ENCODE measurements around the gene RABGAP1L.
"Not testable (repeated sequence)": the region's sequence is repeated elsewhere in the genome, so short reads cannot be mapped to it uniquely, and the experiment has no call there.

The RABGAP1L gene

GRCh38 chr1:174301295-174302077, 142.2 kb downstream of the RABGAP1L start:
- DNase-seq (ENCODE audit: low read depth), result no peak

- no peak for DNase-seq (ENCODE audit: low read depth)
Observed at GRCh38 chr1:174308604-174309003, 149.3 kb downstream of the RABGAP1L start.

GRCh38 chr1:174309490-174309889, 150.2 kb downstream of the RABGAP1L start:
- DNase-seq (ENCODE audit: low read depth), result no peak

DNA sequence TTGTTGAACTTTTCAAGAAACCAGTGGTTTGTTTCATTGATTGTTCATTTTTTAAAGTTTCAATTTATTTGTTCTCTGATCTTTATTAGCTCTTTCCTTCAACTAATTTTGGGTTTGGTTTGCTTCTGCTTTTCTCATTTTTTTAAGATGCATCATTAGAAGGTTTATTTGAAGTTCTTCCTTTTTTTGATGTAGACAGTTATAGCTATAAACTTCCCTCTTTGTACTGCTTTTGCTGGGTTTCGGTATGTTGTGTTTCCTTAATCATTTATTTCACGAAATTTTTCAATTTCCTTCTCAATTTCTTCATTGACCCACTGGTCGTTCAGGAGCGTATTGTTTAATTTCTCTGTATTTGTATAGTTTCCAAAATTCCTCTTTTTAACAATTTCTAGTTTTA, 155.1 kb downstream of the RABGAP1L start:
- DNase-seq (ENCODE audit: low read depth), result no peak

GRCh38 chr1:174315239-174315638, 155.9 kb downstream of the RABGAP1L start:
- no peak for DNase-seq (ENCODE audit: low read depth)

GRCh38 chr1:174320897-174321296, 161.6 kb downstream of the RABGAP1L start:
- not testable (repeated sequence) for DNase-seq (ENCODE audit: low read depth)

DNA sequence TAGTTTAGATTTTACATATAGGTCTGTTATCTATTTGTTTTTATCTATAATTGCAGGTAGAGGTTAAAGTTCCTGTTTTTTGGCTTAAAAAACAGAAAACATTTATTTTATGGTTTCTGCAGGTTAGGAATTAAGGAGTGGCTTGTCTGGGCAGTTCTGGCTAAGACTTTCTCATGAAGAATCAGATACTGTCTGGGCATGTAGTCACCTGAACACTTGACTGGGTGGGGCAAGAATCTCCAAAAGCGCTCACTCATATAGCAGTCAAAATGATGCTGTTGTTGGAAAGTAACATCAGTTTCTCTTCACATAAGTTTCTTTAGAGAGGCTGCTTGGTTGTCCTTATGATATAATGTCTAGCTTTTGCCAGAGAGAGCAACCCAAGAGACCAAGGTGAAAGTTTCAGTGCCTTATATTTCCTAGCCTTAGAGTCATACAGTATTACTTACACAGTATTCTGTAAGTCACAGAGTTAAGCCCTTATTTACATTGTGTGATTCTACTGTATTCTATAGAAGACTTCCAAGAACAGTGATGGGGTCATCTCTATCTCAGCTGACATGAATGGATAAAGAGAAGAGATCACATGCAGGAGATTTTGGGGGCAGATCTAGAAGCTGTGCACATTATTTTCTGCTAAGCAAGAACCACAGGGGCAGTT, 163.0 kb downstream of the RABGAP1L start:
- no peak for DNase-seq (ENCODE audit: low read depth)

DNA sequence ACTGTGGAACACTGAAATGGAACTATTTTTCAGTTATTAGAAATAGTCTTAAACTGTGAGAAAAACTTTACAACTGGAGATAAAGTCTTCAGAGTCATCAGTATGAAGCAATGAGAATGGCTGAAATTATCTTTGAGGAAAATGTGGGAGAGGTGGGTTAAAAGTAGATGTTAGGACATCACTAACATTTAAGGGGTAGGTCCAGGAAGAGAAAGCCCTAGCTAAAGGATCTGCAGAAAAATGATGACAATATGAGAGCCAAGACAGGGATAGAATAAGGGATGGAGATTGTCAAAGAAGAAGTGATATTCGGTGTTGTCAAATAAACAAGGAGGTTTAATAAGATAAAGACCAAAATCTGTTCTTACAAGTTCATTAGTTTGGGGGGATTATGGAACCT, 165.2 kb downstream of the RABGAP1L start:
- DNase-seq (ENCODE audit: low read depth), result no peak

DNA sequence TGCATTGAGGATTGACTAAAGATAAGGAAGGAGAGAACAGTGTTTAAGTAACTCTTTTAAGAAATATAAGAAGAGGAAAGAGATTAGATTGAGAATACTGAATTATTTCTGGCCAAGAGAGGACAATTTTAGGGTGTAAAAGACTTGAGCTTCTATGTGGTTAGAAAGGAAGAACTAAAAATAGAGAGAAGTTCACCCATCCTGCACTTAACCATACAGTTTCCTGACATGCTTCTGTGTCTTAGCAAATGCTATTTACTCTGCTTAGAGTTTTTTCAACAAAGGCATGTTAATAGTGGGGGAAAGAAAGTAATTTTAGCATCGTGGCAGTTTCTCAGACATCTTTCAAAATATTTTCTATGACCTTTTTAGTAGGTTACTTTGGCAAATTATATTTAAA, 165.6 kb downstream of the RABGAP1L start:
- DNase-seq (ENCODE audit: low read depth), result no peak

DNA sequence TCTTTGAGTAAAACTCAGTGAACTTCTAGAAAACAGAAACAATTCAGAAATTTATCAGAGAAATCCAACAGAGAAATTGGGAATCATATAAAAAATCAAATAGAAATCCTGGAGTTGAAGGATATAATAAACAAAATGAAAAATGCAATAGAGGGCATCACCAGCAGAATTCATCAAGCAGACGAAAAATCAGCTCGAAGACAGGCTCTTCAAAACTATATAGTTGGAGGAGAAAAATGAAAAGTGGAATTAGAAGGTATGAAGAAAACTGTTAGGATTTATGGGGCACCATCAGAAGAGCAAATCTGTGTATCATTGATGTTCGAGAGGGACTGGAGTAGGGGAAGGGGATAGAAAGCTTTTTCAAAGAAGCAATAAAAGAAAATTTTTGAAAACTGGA, 167.0 kb downstream of the RABGAP1L start:
- DNase-seq (ENCODE audit: low read depth), result no peak

- no peak for DNase-seq (ENCODE audit: low read depth)
Observed at GRCh38 chr1:174333437-174333836, 174.1 kb downstream of the RABGAP1L start.

- no peak for DNase-seq (ENCODE audit: low read depth)
Observed at GRCh38 chr1:174337000-174337681, 177.8 kb downstream of the RABGAP1L start.

GRCh38 chr1:174340404-174340803, 181.1 kb downstream of the RABGAP1L start:
- DNase-seq (ENCODE audit: low read depth), result not testable (repeated sequence)

DNA sequence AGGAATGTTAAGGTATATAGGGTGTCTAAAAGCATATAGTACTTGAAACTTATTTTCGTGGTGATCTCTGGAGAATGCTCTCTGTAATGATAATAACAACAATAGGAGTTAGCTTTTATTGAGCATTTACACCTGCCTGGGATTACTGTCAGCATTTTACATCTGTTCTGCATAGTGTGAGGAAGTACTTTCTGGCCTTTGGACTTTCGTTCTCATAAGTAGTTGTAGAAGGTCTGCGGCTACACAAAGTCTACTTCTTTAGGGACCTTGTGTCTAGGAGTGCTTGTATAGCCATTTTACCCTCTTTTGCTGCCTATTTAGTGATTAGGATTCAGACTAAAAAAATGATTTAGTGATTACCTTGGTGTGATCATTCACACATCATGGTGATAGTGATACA, 184.8 kb downstream of the RABGAP1L start:
- no peak for DNase-seq (ENCODE audit: low read depth)

- no peak for DNase-seq (ENCODE audit: low read depth)
Observed at GRCh38 chr1:174352117-174352516, 192.8 kb downstream of the RABGAP1L start.

DNA sequence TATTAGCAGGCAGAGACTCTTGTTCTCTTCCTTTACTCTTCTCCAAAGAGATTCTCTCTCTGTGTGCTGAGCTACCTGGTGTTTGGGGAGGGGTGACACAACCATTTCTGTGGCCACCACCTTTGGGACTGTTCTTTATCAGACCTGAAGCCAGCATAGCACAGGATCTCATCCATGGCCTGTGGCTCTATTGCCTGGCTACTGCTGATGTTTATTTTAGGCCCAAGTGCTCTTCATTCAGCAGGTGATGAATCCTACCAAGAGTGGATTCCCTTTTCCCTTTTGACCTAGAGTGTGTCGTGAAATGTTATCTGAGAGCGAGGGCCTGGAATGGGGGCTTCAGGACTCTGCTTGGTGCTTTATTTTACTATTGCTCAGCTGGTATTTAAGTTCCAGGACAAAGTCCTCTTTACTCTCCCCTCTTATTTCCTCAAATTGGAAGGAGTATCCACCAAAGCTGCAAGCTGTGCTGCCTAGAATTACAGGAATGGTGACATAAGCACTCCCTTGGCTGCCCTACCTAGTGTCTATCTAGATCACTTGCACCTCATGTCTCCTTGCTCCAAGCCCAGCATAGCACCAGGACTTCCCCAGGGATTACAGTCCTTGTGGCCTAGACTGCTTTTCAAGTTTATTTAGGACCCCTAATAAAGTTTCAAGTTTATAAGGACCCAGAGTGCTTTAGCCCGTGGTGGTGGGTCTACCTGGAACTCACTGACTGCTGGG, 193.7 kb downstream of the RABGAP1L start:
- DNase-seq (ENCODE audit: low read depth), result no peak

GRCh38 chr1:174358344-174358743, 199.0 kb downstream of the RABGAP1L start:
- no peak for DNase-seq (ENCODE audit: low read depth)

GRCh38 chr1:174358786-174359453, 199.6 kb downstream of the RABGAP1L start:
- DNase-seq (ENCODE audit: low read depth), result no peak

DNA sequence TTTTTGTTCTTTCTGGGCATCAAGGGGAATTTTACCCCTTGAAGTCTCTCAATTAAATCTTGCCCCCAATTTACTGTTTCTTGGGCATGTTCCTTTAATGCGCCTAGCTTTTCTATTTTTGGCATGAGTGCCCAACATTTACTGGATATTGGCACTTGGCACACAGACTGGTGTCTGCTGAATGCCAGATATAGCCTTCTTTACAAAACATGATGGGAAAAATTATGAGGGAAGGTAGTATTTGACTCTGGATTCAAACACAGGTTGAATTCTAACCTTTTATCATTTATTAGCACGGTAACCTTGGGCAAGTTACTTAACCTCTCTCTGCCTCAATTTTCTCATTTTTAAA, 200.1 kb downstream of the RABGAP1L start:
- DNase-seq (ENCODE audit: low read depth), result no peak

- no peak for DNase-seq (ENCODE audit: low read depth)
Observed at GRCh38 chr1:174364996-174365736, 205.8 kb downstream of the RABGAP1L start.

DNA sequence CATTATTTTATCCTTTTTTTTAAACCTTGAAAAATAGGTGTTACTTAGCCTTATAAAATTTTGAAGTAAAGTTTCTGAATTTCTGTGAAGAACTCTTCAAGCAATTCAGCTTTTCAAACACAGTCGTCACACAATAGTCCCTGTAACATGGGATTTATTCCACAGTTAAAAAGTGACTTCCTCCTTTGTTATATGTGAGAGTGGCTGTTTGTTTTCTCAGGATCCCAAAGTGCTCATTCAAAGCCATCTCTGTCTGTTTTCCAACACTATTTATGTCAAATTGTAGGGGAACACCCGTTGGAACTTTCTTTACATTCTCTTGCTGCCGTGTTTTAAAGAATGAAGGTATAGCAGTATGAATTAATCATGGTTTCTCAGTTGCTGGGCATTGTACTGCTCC, 207.6 kb downstream of the RABGAP1L start:
- no peak for DNase-seq (ENCODE audit: low read depth)

Measured in stimulated activated CD4-positive, alpha-beta T cell treated with anti-CD3 and anti-CD28 coated beads, Interleukin-2, amount 100 ng/mL, for 4 hours (primary cell).